K562 (cell line): ENCODE measurements around the gene PFDN2. TPM values are rescaled to one million over a fixed set of nuclear protein-coding genes. Genes with fewer than 3 reads are reported as not detected.
A peak's percentile ranks its signal among the peaks of the same experiment; 100 is the strongest.

ENCODE experiments used
- ATAC-seq: fragments of 200-7000 bp; cut with Tn5 transposase; 3 replicates; pipeline ENCODE4 v1.9.1; 2020; ENCODE audit warnings: moderate library complexity
- BruUV-seq: library from RNA; stranded (reverse); fragments of 400-500 nt; replicated peaks from 2 replicates; lab custom pipeline; 2021; lab: Mats Ljungman, UMichigan
- CTCF ChIA-PET: fragments of 300-600 bp; formaldehyde crosslinking; extraction: SDS; loops from one replicate; lab custom pipeline; 2021; ENCODE audit warnings: low intra/inter-chr PET ratio; lab: Yijun Ruan, JAX
- POLR2A ChIA-PET: fragments of 300-600, 350-650 bp; sonication (Branson Sonifier 250); formaldehyde crosslinking; extraction: SDS; loops from one replicate; lab custom pipeline; 2021; ENCODE audit warnings: antibody characterized with exemption, inconsistent platforms; lab: Yijun Ruan, JAX
- DNase-seq, 4 experiments: peaks; one replicate each; pipeline versions ENCODE4 v3.0.0 to v3.0.0-alpha.2; 2011 to 2018; ENCODE audit warnings: low spot score in 3 of 4, mixed read lengths in 3 of 4; ENCODE audit errors: extremely low read depth in 1 of 4
- FAIRE-seq: peaks from 2 replicates; lab custom pipeline; 2011; peaks lifted over from hg19 to GRCh38; lab: Jason Lieb, UNC
- H2AFZ ChIP-seq: 2 replicates; pipeline ENCODE4 v1.6.0; 2011; ENCODE audit warnings: low read depth, low read length, control low read depth, inconsistent platforms
- H3K27ac ChIP-seq: fragments of 200-600 bp; 3 replicates; pipeline ENCODE4 v1.8.0; 2011; ENCODE audit warnings: low read depth, mild to moderate bottlenecking, control low read depth, inconsistent platforms, low read length, moderate library complexity, mixed read lengths; ENCODE audit errors: extremely low read depth
- H3K27me3 ChIP-seq, 2 experiments: fragments of 300-600 bp in 1 of 2; 2 replicates in 1 of 2; 3 replicates in 1 of 2; pipeline versions ENCODE4 v1.6.0 to v1.8.0; 2011; ENCODE audit warnings: inconsistent platforms in 2 of 2, low read length in 2 of 2, mild to moderate bottlenecking in 1 of 2, mixed read lengths in 1 of 2, moderate library complexity in 1 of 2; ENCODE audit not compliant: control insufficient read depth in 2 of 2, insufficient read depth in 2 of 2
- H3K36me3 ChIP-seq: fragments of 300-600 bp; 3 replicates; pipeline ENCODE4 v1.8.0; 2011; ENCODE audit warnings: mild to moderate bottlenecking, low read length, inconsistent platforms; ENCODE audit not compliant: control insufficient read depth, insufficient read depth
- H3K4me1 ChIP-seq, 2 experiments: fragments of 200-600 bp in 1 of 2; replicated peaks in 1 of 2; 2 replicates in 1 of 2; 3 replicates in 1 of 2; pipeline versions ENCODE4 v1.5.1 to v1.8.0; 2011; ENCODE audit warnings: inconsistent platforms in 2 of 2, low read length in 2 of 2, mild to moderate bottlenecking in 1 of 2, mixed read lengths in 1 of 2, moderate library complexity in 1 of 2; ENCODE audit not compliant: control insufficient read depth in 2 of 2, insufficient read depth in 2 of 2
- H3K4me2 ChIP-seq: 2 replicates; pipeline ENCODE4 v1.6.1; 2011; ENCODE audit warnings: low read length, control low read depth, inconsistent platforms, mixed read lengths; ENCODE audit not compliant: insufficient read depth
- H3K4me3 ChIP-seq: fragments of 200-600 bp; sonication (generic), shearing (Covaris generic); 2 replicates; pipeline ENCODE4 v1.5.1; 2016; ENCODE audit warnings: control low read depth, inconsistent platforms
- H3K79me2 ChIP-seq: fragments of 200-600 bp; 3 replicates; pipeline ENCODE4 v1.8.0; 2011; ENCODE audit warnings: low read length, inconsistent platforms; ENCODE audit not compliant: control insufficient read depth, insufficient read depth
- H3K9ac ChIP-seq, 2 experiments: 2 replicates each; pipeline versions ENCODE4 v1.6.0 to v1.6.1; 2011; ENCODE audit warnings: low read depth in 2 of 2, low read length in 2 of 2, control low read depth in 1 of 2, inconsistent platforms in 1 of 2, mild to moderate bottlenecking in 1 of 2, mixed read lengths in 1 of 2; ENCODE audit not compliant: insufficient read depth in 1 of 2
- H3K9me1 ChIP-seq: one replicate; pipeline ENCODE4 v1.6.0; 2011; ENCODE audit warnings: inconsistent platforms, mild to moderate bottlenecking, low read length, moderate library complexity; ENCODE audit not compliant: control insufficient read depth, insufficient read depth
- H3K9me3 ChIP-seq: replicated peaks from 2 replicates; pipeline ENCODE4 v1.5.1; 2011; ENCODE audit warnings: low read depth, low read length, inconsistent platforms; ENCODE audit not compliant: control insufficient read depth, insufficient read depth
- H4K20me1 ChIP-seq: replicated peaks from 2 replicates; pipeline ENCODE4 v1.6.1; 2011; ENCODE audit warnings: low read length, inconsistent platforms, mixed read lengths; ENCODE audit not compliant: control insufficient read depth, insufficient read depth
- KDM1A ChIP-seq, 2 experiments: fragments of 450-650 bp; IDR thresholded peaks; 2 replicates each; pipeline ENCODE4 v1.6.1; 2016; ENCODE audit warnings: mild to moderate bottlenecking in 2 of 2
- KDM2B ChIP-seq: fragments of 250-450 bp; sonication (Bioruptor Pico); IDR thresholded peaks from 2 replicates; pipeline ENCODE4 v1.8.0; 2021; ENCODE audit warnings: mild to moderate bottlenecking, moderate library complexity
- MAFF ChIP-seq: IDR thresholded peaks from 2 replicates; pipeline ENCODE4 v1.6.1; 2012; ENCODE audit warnings: low read length, improper control_type of control experiment
- POLR2H ChIP-seq: IDR thresholded peaks from 2 replicates; pipeline ENCODE4 v1.6.1; 2016; ENCODE audit warnings: missing genetic modification characterization, low read depth, mild to moderate bottlenecking, control low read depth, missing compliant biosample characterization, moderate library complexity
- ZMIZ1 ChIP-seq, 2 experiments: fragments of 150-350 bp in 1 of 2; IDR thresholded peaks; 2 replicates each; pipeline ENCODE4 v1.6.1; 2012 to 2016; ENCODE audit warnings: low read depth in 2 of 2, low read length in 2 of 2, mild to moderate bottlenecking in 1 of 2, moderate library complexity in 1 of 2
- ZNF830 ChIP-seq: fragments of 250-450 bp; sonication (Bioruptor Pico); IDR thresholded peaks from 2 replicates; pipeline ENCODE4 v1.5.0; 2021; ENCODE audit warnings: mild to moderate bottlenecking
- WGBS: fragments of 100-300 bp; shearing (Covaris generic); methylation state at CpG from one replicate; pipeline ENCODE4 v1.1.6; 2016; ENCODE audit warnings: low coverage, mixed read lengths; ENCODE audit not compliant: insufficient coverage; ENCODE audit errors: missing lambda C conversion rate; 5-methylcytosine and 5-hydroxymethylcytosine counted together
- in situ Hi-C: fragments of 300-500 bp; cut with MboI; formaldehyde crosslinking; loops from 4 replicates; pipeline ENCODE4 v1.15.0; 2018; ENCODE audit warnings: inconsistent platforms, mixed read lengths
- intact Hi-C: fragments of 100-400 bp; cut with micrococcal nuclease; formaldehyde crosslinking; loops from 2 replicates; pipeline ENCODE4 v1.14.2; 2022
- polyA plus RNA-seq, 8 experiments: library from polyadenylated mRNA; depleted of rRNA in 4 of 8; stranded (reverse) in 5 of 8; unstranded in 3 of 8; fragments of >200 nt; fragmentation: Nextera tagmentation in 2 of 8; fragmentation: Illumina TruSeq in 1 of 8; extraction: Ambion mirVana in 2 of 8; extraction: Trizol in 1 of 8; gene quantifications; 2 replicates each; pipeline versions ENCODE4 v1.2.1 to v1.2.3, GENCODE V29; 2011 to 2014; ENCODE audit warnings: inconsistent platforms in 1 of 8, missing spikeins in 1 of 8
- total RNA-seq, 7 experiments: library from RNA; depleted of rRNA in 6 of 7; stranded (reverse); fragments of >200 nt in 6 of 7; fragmentation: Illumina TruSeq in 2 of 7; extraction: Trizol in 2 of 7; gene quantifications; 2 replicates each; pipeline versions ENCODE4 v1.2.1 to v1.2.3, GENCODE V29; 2011 to 2021; ENCODE audit warnings: low replicate concordance in 1 of 7

The PFDN2 gene
- total and polyA plus RNA-seq, 9 of the 15 experiments (the other 6 are each of a cell fraction or from before 2014, with no cell fraction given): 50.2 to 361 (median 144) TPM

GRCh38 chr1:161113915-161114314, 3.9 kb downstream of the PFDN2 start:
- Histone ChIP-seq H4K20me1 (no peaks in the 10 kb centered on the region; the same call in 1 of the 2 replicates), H3K27ac (no peak overlapping the region), H3K27me3 (no peaks in the 10 kb centered on the region; a peak in 1 of 5 replicates), H3K9me3 (no peaks in the 10 kb centered on the region), H3K9ac (no peak overlapping the region), H2AFZ (no peak overlapping the region), H3K4me1 (peaks cover 19 to 33% of the 10 kb centered on the region in 2 experiments), H3K79me2 (peaks cover 98% of the 10 kb centered on the region), H3K4me3 (no peak overlapping the region), H3K9me1 (no peaks in the 10 kb centered on the region), H3K4me2 (no peak overlapping the region), H3K36me3 (peaks cover 70% of the 10 kb centered on the region)
- FAIRE-seq (no peak), DNase-seq (no peak), ATAC-seq (no peak)
- 65% methylated on average over 1 of the region's 1 CpG for WGBS
- intact Hi-C loops (no loop called here), in situ Hi-C loops (no loop called here)
- no TSS peak for BruUV-seq
- TF ChIP-seq POLR2H (no peak), KDM1A (IDR thresholded peaks at IDR 0.05) (peak; percentile 51 to 59; a peak in 3 of 4 replicates), ZMIZ1 (IDR thresholded peaks at IDR 0.05; ENCODE audit: low read depth in 2 of 2, low read length in 2 of 2) (no peak), KDM2B (CRISPR knock-in tag) (no peak), MAFF (no peak), ZNF830 (CRISPR knock-in tag) (no peak)
- ChIA-PET CTCF (no interaction called here), POLR2A (interaction anchor here (1.7 kb wide), 1 partner anchor 19 kb away, joined by 4 read pairs; the partner anchor contains the start of gene DEDD)
